ENCODE measurements around the gene FXYD6.

FXYD6 gene

DNA sequence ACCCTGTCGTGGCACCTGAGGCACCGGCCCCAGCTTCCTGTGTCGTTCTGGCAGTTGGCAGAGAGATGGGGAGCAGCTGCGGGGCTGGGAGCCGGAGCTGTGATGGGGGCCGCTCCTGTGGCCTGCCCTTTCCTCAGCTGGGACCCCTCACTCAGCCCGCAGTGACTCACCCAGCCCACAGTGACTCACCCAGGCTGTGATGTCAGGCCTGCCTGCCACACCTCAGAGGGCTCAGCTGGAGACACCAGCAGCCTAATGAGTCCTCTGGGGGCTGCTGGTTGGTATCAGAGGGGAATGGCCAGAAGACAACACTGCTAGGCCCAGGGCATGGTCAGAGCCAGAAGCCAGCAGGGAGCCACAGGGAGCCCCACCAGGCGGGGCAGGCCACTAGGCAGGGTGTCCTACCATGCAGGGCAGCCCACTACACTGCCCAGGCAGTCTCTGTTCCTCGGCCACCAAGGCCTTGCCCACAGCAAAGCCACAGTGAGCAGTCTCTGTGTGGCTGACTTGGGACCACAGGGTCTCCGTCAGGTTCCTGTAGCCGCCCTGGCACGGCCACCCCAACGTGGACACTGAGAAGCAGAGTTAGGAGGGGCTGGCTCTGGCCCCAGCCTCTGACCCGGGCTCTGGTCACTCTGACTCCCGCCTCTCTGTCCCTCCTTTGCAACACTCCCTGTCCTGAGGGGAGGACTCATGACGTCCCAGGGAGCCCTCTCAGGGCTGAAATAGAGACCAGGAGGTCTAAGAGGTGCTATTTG is 47.7 kb downstream of the FXYD6 start:
- peaks cover 17% of the 10 kb centered on the region for H3K4me1 ChIP-seq (ENCODE audit: insufficient read depth, insufficient read length)
- TF ChIP-seq YY1 (IDR thresholded peaks at IDR 0.05; ENCODE audit: insufficient read depth, insufficient read length): no peak
- no peak for TF ChIP-seq SUZ12 (IDR thresholded peaks at IDR 0.05; ENCODE audit: extremely low read depth, insufficient read depth, insufficient read length)
- TF ChIP-seq ZNF274 (IDR thresholded peaks at IDR 0.05; ENCODE audit: low read depth, low read length): no peak
- no peaks in the 10 kb centered on the region for H3K36me3 ChIP-seq (ENCODE audit: insufficient read depth, insufficient read length, low read length)
- no peaks in the 10 kb centered on the region for H3K27me3 ChIP-seq (ENCODE audit: insufficient read depth, insufficient read length)
- no peak overlapping the region for H3K4me3 ChIP-seq (ENCODE audit: insufficient read length, low read depth)
- DNase-seq (ENCODE audit: low read depth, low spot score): no peak
- no peaks in the 10 kb centered on the region for H3K9me3 ChIP-seq (ENCODE audit: insufficient read depth, low read length)
- no peak overlapping the region for H3K9ac ChIP-seq (ENCODE audit: insufficient read length, low read depth)

DNA sequence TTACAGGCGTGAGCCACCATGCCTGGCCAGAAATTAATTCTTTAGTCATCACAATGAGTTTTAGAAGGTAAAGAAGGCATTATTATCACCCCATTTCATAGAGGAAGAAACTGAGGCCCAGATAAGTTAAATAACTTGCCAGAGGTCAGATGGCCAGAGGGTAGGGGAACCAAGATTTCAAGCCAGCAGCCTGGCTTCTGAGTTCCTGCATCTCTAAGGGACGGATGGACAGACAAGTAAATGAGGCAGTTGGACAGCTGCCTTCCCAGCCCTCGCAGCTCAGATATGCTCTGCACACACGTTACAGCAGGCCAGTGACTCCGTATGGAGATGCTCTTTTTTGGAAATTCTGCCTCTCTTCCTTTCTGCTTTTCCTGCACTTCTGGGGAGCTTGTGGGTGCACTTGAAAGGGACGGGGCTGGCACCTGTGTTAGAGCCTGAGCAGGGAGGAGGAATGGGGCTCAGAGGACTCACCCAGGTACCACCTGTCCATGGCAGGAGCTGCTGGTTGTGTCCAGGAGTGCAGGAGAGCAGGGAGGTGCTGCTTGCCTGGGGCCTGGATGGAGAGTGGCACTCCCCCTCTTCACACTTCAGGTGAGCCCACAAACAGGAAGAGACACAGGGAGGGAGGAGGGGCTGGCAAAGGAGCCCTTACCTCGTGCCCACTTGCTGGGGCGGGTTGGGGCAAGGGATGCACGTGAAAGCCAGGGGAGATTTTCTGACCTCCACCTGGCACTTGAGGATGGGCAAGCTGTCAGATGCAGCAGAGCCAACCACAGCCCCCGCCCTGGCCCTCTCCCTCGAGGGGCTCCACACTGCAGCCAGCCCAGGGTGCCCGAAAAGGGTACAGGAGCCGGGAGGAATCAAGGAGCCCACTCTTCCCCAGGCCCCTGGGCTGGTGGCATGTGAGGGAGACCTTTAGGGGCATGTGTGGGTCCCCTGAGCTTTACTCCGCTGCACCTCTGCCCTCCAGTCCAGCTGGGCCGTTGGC is 48.6 kb downstream of the FXYD6 start:
- Histone ChIP-seq H3K36me3 (ENCODE audit: insufficient read depth, insufficient read length, low read length) (no peaks in the 10 kb centered on the region), H3K4me1 (ENCODE audit: insufficient read depth, insufficient read length) (peaks cover 20% of the 10 kb centered on the region), H3K9me3 (ENCODE audit: insufficient read depth, low read length) (no peaks in the 10 kb centered on the region), H3K9ac (ENCODE audit: insufficient read length, low read depth) (no peak overlapping the region), H3K27me3 (ENCODE audit: insufficient read depth, insufficient read length) (no peaks in the 10 kb centered on the region), H3K4me3 (ENCODE audit: insufficient read length, low read depth) (no peak overlapping the region)
- TF ChIP-seq YY1 (IDR thresholded peaks at IDR 0.05; ENCODE audit: insufficient read depth, insufficient read length) (no peak), ZNF274 (IDR thresholded peaks at IDR 0.05; ENCODE audit: low read depth, low read length) (no peak), SUZ12 (IDR thresholded peaks at IDR 0.05; ENCODE audit: extremely low read depth, insufficient read depth, insufficient read length) (no peak)
- no peak for DNase-seq (ENCODE audit: low read depth, low spot score)

DNA sequence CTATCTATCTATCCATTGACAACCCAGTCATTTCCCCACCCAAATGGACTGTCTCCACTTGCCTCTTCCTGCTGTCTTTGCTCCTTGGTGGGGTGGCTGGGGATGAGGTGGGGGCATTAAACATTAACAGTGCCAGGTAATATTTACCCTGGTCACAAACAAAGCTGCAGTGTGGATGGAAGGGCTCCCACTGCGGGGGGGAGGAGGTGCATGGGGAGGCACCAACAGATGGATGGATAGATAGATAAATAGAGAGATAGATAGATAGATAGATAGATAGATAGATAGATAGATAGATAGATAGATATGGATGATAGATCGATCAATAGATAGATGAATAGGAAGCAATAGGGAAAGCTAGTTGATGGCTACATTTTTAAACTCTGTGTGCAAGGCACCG is 49.6 kb downstream of the FXYD6 start:
- DNase-seq (ENCODE audit: low read depth, low spot score): no peak
- H3K36me3 ChIP-seq (ENCODE audit: insufficient read depth, insufficient read length, low read length): no peaks in the 10 kb centered on the region

DNA sequence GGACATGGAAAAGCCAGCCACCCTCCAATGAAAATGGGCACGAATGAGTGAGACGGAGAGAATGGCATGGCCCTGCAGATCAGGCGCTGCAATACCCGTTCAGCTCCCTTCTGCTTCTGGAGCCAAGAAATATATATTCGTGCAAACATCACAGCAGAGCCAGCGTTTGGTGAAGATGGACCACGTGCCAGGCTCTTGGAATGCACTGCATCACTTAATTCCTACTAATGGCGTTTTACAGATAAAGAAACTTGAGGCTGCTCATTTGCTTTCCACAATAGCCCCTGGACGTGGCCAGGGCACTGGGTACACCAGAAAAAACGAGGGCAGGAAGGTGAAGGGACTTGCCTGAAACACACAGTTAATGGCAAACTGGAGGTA is 50.3 kb downstream of the FXYD6 start:
- H3K4me3 ChIP-seq (ENCODE audit: insufficient read length, low read depth): no peak overlapping the region
- TF ChIP-seq SUZ12 (IDR thresholded peaks at IDR 0.05; ENCODE audit: extremely low read depth, insufficient read depth, insufficient read length): no peak
- no peak for TF ChIP-seq YY1 (IDR thresholded peaks at IDR 0.05; ENCODE audit: insufficient read depth, insufficient read length)
- TF ChIP-seq ZNF274 (IDR thresholded peaks at IDR 0.05; ENCODE audit: low read depth, low read length): no peak
- no peaks in the 10 kb centered on the region for H3K9me3 ChIP-seq (ENCODE audit: insufficient read depth, low read length)
- DNase-seq (ENCODE audit: low read depth, low spot score): no peak
- H3K27me3 ChIP-seq (ENCODE audit: insufficient read depth, insufficient read length): no peaks in the 10 kb centered on the region
- peaks cover 26% of the 10 kb centered on the region for H3K4me1 ChIP-seq (ENCODE audit: insufficient read depth, insufficient read length)
- no peaks in the 10 kb centered on the region for H3K36me3 ChIP-seq (ENCODE audit: insufficient read depth, insufficient read length, low read length)
- no peak overlapping the region for H3K9ac ChIP-seq (ENCODE audit: insufficient read length, low read depth)

More for the DNA sequence above, 49.6 kb downstream of the FXYD6 start:
- Histone ChIP-seq H3K4me3 (ENCODE audit: insufficient read length, low read depth) (no peak overlapping the region), H3K9ac (ENCODE audit: insufficient read length, low read depth) (no peak overlapping the region), H3K9me3 (ENCODE audit: insufficient read depth, low read length) (no peaks in the 10 kb centered on the region), H3K4me1 (ENCODE audit: insufficient read depth, insufficient read length) (peaks cover 26% of the 10 kb centered on the region), H3K27me3 (ENCODE audit: insufficient read depth, insufficient read length) (no peaks in the 10 kb centered on the region)
- TF ChIP-seq SUZ12 (IDR thresholded peaks at IDR 0.05; ENCODE audit: extremely low read depth, insufficient read depth, insufficient read length): no peak
- no peak for TF ChIP-seq ZNF274 (IDR thresholded peaks at IDR 0.05; ENCODE audit: low read depth, low read length)
- no peak for TF ChIP-seq YY1 (IDR thresholded peaks at IDR 0.05; ENCODE audit: insufficient read depth, insufficient read length)

DNA sequence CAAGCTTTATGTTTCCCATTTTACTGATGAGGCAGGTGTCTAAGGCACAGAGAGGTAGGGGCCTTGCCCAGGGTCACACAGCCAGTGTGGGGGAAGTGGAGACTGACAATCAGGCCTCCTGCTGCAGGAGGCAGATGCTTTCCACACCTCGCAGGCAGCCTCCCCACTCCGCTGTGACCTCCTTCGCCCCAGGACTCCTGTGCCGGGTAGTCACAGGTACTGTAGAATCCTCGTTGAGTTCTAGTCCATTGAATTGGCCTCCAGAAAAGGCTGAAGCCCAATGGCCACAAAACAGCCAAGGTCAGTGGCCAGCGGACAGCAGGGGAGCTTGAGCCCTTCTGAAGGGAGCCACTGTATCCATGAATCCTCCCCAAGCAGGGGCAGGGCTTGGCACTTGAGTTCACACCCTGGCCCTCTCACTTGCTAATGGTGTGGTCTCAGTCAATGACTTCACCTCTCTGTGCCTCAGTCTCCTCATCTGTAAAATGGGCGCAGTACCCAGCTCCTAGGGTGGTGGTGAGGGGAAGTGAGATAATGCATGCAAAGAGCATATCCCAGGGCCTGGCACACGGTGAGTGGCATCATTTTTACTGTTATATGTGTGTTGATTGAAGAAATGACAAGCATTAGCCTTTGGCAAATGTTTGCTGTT is 50.8 kb downstream of the FXYD6 start:
- no peak for DNase-seq (ENCODE audit: low read depth, low spot score)
- Histone ChIP-seq H3K4me3 (ENCODE audit: insufficient read length, low read depth) (no peak overlapping the region), H3K9me3 (ENCODE audit: insufficient read depth, low read length) (no peaks in the 10 kb centered on the region), H3K36me3 (ENCODE audit: insufficient read depth, insufficient read length, low read length) (no peaks in the 10 kb centered on the region), H3K9ac (ENCODE audit: insufficient read length, low read depth) (no peak overlapping the region), H3K27me3 (ENCODE audit: insufficient read depth, insufficient read length) (no peaks in the 10 kb centered on the region), H3K4me1 (ENCODE audit: insufficient read depth, insufficient read length) (peaks cover 26% of the 10 kb centered on the region)
- TF ChIP-seq SUZ12 (IDR thresholded peaks at IDR 0.05; ENCODE audit: extremely low read depth, insufficient read depth, insufficient read length) (no peak), YY1 (IDR thresholded peaks at IDR 0.05; ENCODE audit: insufficient read depth, insufficient read length) (no peak), ZNF274 (IDR thresholded peaks at IDR 0.05; ENCODE audit: low read depth, low read length) (no peak)

DNA sequence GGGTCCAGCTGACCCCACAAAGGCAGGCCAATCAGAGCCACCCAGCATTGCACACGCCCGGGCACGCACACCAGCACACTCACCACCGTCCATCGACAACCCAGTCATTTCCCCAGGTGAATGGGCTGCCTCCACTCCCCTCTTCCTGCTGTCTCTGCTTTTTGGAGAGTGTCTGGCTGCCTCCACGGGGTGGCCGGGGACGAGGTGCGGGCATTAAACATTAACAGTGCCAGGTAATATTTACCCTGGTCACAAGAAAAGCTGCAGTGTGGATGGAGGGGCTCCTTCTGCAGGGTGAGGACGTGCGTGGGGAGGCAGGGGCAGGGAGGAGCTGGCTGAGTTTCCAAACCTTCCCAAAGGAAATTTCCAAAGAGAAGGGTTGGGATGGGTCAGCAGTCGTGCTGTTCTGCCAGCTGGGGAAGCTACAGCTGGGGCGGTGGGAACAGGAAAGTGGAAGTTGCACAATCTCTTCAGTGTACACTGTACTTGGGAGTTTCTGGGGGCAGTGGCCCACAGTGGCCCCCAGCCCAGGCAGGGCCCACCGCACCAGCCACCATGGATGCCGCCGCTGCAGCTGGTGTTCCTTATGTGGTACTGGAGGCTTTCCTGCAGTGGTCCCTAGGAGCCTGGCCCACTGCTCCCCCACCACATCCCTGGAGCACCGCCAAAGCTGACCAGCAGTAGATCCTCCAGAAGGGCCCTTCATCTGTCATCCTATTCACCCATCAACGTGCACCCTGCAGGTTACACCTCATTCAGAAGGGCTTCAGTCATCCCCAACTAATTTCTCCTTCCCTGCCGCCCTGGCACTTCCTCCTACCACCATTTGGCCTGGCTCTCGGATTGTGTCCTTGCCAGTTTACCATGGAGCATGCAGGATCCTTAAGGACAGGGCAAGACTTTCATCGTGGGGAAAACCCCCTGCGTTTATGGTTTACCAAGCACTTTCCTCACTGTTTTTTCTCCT is 51.6 kb downstream of the FXYD6 start, which contains the start of gene FXYD2:
FXYD2 (minus strand) TSS at position 174 of the 967 bp plus-strand sequence; CDS start at position 108, 66 bp downstream.
- Histone ChIP-seq H3K9me3 (ENCODE audit: insufficient read depth, low read length) (no peaks in the 10 kb centered on the region), H3K27me3 (ENCODE audit: insufficient read depth, insufficient read length) (no peaks in the 10 kb centered on the region), H3K4me3 (ENCODE audit: insufficient read length, low read depth) (no peak within 1 kb of the TSS), H3K4me1 (ENCODE audit: insufficient read depth, insufficient read length) (peaks cover 23% of the 10 kb centered on the region), H3K9ac (ENCODE audit: insufficient read length, low read depth) (no peak within 1 kb of the TSS), H3K36me3 (ENCODE audit: insufficient read depth, insufficient read length, low read length) (no peaks in the 10 kb centered on the region)
- TF ChIP-seq SUZ12 (IDR thresholded peaks at IDR 0.05; ENCODE audit: extremely low read depth, insufficient read depth, insufficient read length) (no peak), ZNF274 (IDR thresholded peaks at IDR 0.05; ENCODE audit: low read depth, low read length) (no peak), YY1 (IDR thresholded peaks at IDR 0.05; ENCODE audit: insufficient read depth, insufficient read length) (no peak)
- no peak for DNase-seq (ENCODE audit: low read depth, low spot score)
